Glutamatergic neuron (in vitro differentiated cells): ENCODE data around the gene CEACAM1. TPM values are rescaled to one million over a fixed set of nuclear protein-coding genes. Genes with fewer than 3 reads are reported as not detected.
"Not testable (repeated sequence)": the region's sequence is repeated elsewhere in the genome, so short reads cannot be mapped to it uniquely, and the experiment has no call there.

ENCODE experiments used
- DNase-seq: peaks from one replicate; pipeline ENCODE4 v3.0.0; 2022
- H3K27ac Mint-ChIP-seq: one replicate; pipeline ENCODE4 v1.8.0; 2020; ENCODE audit warnings: mild to moderate bottlenecking, mixed read lengths, inconsistent platforms; ENCODE audit not compliant: unreplicated experiment
- H3K27me3 Mint-ChIP-seq: one replicate; pipeline ENCODE4 v1.8.0; 2020; ENCODE audit warnings: mild to moderate bottlenecking, moderate library complexity, mixed read lengths, inconsistent platforms; ENCODE audit not compliant: unreplicated experiment
- H3K36me3 Mint-ChIP-seq: one replicate; pipeline ENCODE4 v1.8.0; 2020; ENCODE audit warnings: mild to moderate bottlenecking, mixed read lengths, inconsistent platforms; ENCODE audit not compliant: unreplicated experiment
- H3K4me1 Mint-ChIP-seq: one replicate; pipeline ENCODE4 v1.8.0; 2020; ENCODE audit warnings: mild to moderate bottlenecking, low read depth, mixed read lengths, inconsistent platforms; ENCODE audit not compliant: unreplicated experiment
- H3K4me3 Mint-ChIP-seq: one replicate; pipeline ENCODE4 v1.8.0; 2020; ENCODE audit warnings: mild to moderate bottlenecking, mixed read lengths, inconsistent platforms; ENCODE audit not compliant: unreplicated experiment
- H3K9me3 Mint-ChIP-seq: one replicate; pipeline ENCODE4 v1.8.0; 2020; ENCODE audit warnings: mild to moderate bottlenecking, moderate library complexity, mixed read lengths, inconsistent platforms; ENCODE audit not compliant: unreplicated experiment
- total RNA-seq: library from RNA; stranded (reverse); fragmentation: NEBNext Ultra II Directional; extraction: Animal tissue kit (Norgen Biotek cat#: 25700); gene quantifications from one replicate; pipeline ENCODE4 v1.2.1, GENCODE V29; 2021; ENCODE audit not compliant: unreplicated experiment
- TF ChIP-seq, protein P1 (sequence below): fragments of 200-600 bp; sonication (generic); IDR thresholded peaks from one replicate; pipeline ENCODE4 v1.5.0; 2021; ENCODE audit not compliant: partially characterized antibody, unreplicated experiment

The CEACAM1 gene
- total RNA-seq, 1 donor from 2014 or later: 0.44 TPM

DNA sequence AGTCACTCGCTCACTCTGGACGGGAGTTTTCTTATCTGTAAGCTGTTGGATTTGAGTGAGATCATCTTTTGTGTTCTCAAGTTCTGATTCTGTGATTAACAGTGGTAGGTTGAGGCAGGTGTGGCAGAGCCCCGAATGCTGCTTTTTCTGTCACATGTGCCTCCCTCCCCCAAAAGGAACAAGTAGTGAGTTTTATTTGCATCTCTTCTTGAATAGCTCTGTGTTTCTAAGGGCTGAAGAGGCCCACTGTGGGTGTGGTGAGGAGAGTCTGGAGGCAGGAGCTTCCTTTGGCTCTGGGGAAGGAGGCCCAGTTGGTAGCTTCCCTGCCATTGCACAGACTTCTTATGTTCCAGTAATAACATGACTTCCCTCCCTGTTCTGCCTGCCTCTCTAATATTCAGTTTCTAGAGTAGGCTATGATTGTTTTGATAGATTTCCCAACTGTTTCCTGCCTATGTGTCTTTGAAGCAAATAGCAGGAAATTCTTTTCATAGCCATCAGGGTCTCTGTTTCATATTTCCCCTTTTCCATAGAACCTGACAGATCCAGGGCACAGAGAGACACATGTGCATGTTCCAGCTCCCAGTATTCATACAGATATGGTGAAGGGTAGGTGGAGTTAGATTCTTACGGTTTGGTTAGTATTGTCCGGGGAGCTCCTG, 61.6 kb downstream of the CEACAM1 start:
- DNase-seq: no peak
- Mint-ChIP-seq H3K4me3 (no peak overlapping the region), H3K9me3 (no peaks in the 10 kb centered on the region), H3K27ac (no peak overlapping the region), H3K36me3 (no peaks in the 10 kb centered on the region), H3K4me1 (peaks cover 9% of the 10 kb centered on the region), H3K27me3 (peaks cover 2% of the 10 kb centered on the region)
- TF ChIP-seq, protein P1, sequence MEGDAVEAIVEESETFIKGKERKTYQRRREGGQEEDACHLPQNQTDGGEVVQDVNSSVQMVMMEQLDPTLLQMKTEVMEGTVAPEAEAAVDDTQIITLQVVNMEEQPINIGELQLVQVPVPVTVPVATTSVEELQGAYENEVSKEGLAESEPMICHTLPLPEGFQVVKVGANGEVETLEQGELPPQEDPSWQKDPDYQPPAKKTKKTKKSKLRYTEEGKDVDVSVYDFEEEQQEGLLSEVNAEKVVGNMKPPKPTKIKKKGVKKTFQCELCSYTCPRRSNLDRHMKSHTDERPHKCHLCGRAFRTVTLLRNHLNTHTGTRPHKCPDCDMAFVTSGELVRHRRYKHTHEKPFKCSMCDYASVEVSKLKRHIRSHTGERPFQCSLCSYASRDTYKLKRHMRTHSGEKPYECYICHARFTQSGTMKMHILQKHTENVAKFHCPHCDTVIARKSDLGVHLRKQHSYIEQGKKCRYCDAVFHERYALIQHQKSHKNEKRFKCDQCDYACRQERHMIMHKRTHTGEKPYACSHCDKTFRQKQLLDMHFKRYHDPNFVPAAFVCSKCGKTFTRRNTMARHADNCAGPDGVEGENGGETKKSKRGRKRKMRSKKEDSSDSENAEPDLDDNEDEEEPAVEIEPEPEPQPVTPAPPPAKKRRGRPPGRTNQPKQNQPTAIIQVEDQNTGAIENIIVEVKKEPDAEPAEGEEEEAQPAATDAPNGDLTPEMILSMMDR: no peak

- H3K27ac Mint-ChIP-seq: no peak overlapping the region
- H3K9me3 Mint-ChIP-seq: no peaks in the 10 kb centered on the region
- DNase-seq: no peak
- H3K4me3 Mint-ChIP-seq: no peak overlapping the region
- H3K36me3 Mint-ChIP-seq: no peaks in the 10 kb centered on the region
- TF ChIP-seq, protein P1: no peak
- H3K4me1 Mint-ChIP-seq: peaks cover 9% of the 10 kb centered on the region
- peaks cover 2% of the 10 kb centered on the region for H3K27me3 Mint-ChIP-seq
Observed at GRCh38 chr19:42465827-42466280, 62.4 kb downstream of the CEACAM1 start.

DNA sequence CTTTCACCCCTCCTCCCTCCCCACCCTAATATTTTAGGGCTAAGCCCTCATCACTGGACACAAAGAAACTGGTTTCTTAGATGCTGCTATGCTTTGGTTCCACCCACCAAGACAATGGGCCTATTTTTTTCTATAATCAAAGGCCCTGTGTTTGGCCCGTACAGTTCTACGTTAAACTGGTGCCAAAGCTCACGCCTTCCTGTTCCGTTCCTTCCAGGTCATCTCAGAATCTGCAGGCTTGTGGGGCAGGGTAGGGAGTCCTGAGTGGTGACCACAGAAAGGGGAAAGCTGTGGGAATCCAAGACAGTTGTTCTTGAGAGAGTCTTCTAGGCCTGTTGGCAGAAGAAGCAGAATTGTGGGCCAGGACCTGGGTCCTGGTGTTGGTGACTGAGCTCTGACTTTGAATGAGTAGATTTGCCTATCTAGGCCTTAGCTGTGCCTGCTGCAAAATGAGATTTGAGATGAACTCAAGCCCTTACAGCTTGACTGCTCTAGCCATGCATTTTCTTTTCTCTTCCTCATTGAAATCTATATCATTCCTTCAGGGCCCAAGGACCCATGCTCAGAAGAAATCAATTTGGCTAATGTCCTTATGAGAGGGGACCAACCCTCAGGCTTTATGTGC, 66.5 kb downstream of the CEACAM1 start:
- H3K9me3 Mint-ChIP-seq: peaks cover 2% of the 10 kb centered on the region
- H3K36me3 Mint-ChIP-seq: peaks cover 4% of the 10 kb centered on the region
- no peak for DNase-seq
- peaks cover 3% of the 10 kb centered on the region for H3K4me1 Mint-ChIP-seq
- TF ChIP-seq, protein P1: no peak
- no peak overlapping the region for H3K27ac Mint-ChIP-seq
- H3K4me3 Mint-ChIP-seq: no peak overlapping the region
- H3K27me3 Mint-ChIP-seq: peaks cover 5% of the 10 kb centered on the region

DNA sequence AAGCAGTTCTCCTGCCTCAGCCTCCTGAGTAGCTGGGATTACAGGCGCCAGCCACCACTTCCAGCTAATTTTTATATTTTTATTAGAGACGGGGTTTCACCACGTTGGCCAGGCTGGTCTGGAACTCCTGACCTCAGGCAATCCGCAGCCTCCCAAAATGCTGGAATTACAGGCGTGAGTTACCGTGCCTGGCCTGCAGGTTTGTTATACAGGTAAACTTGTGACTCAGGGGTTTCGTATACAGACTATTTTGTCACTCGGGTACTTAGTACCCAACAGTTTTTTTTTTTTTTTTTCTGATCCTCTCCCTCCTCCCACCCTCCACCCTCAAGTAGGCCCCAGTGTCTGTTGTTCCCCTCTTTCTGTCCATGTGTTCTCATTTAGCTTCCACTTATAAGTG, 67.0 kb downstream of the CEACAM1 start:
- not testable (repeated sequence) for H3K4me3 Mint-ChIP-seq, H3K9me3 Mint-ChIP-seq, DNase-seq, H3K27me3 Mint-ChIP-seq, H3K36me3 Mint-ChIP-seq, H3K4me1 Mint-ChIP-seq, H3K27ac Mint-ChIP-seq

GRCh38 chr19:42459926-42460325, 68.4 kb downstream of the CEACAM1 start:
- Mint-ChIP-seq H3K4me3 (no peak overlapping the region), H3K9me3 (peaks cover 2% of the 10 kb centered on the region), H3K27me3 (peaks cover 3% of the 10 kb centered on the region), H3K4me1 (peaks cover 1% of the 10 kb centered on the region), H3K27ac (no peak overlapping the region), H3K36me3 (peaks cover 4% of the 10 kb centered on the region)
- TF ChIP-seq, protein P1: no peak
- DNase-seq: no peak

Other genes with a start within 250 kb of the CEACAM1 start
- 1.6 TPM for gene PRR19, start 226.3 kb downstream of the CEACAM1 start, total RNA-seq
- 199 TPM for gene PAFAH1B3, start 225.9 kb downstream of the CEACAM1 start, total RNA-seq
- gene TMEM145, start 215.2 kb downstream of the CEACAM1 start, total RNA-seq: 24.7 TPM
- gene MEGF8, start 202.8 kb downstream of the CEACAM1 start, total RNA-seq: 72.8 TPM
- 2.8 TPM for gene CNFN, start 138.2 kb downstream of the CEACAM1 start, total RNA-seq
- gene LIPE, start 101.1 kb downstream of the CEACAM1 start, total RNA-seq: 39.0 TPM
- not detected for gene CXCL17, start 85.5 kb downstream of the CEACAM1 start, total RNA-seq
- not detected for gene CEACAM8, start 66.4 kb upstream of the CEACAM1 start, total RNA-seq
- gene PSG3, start 212.0 kb upstream of the CEACAM1 start, total RNA-seq: not detected
- gene PSG8, start 237.2 kb upstream of the CEACAM1 start, total RNA-seq: not detected